NT2/D1 (cell line): ENCODE measurements around the gene SORCS3.

Experiments used
- SUZ12 ChIP-seq: IDR thresholded peaks from 2 replicates; pipeline ENCODE4 v1.6.1; 2011; ENCODE audit not compliant: insufficient read length, insufficient read depth; ENCODE audit errors: extremely low read depth
- YY1 ChIP-seq: IDR thresholded peaks from 2 replicates; pipeline ENCODE4 v1.6.1; 2011; ENCODE audit not compliant: insufficient read length, insufficient read depth

DNA sequence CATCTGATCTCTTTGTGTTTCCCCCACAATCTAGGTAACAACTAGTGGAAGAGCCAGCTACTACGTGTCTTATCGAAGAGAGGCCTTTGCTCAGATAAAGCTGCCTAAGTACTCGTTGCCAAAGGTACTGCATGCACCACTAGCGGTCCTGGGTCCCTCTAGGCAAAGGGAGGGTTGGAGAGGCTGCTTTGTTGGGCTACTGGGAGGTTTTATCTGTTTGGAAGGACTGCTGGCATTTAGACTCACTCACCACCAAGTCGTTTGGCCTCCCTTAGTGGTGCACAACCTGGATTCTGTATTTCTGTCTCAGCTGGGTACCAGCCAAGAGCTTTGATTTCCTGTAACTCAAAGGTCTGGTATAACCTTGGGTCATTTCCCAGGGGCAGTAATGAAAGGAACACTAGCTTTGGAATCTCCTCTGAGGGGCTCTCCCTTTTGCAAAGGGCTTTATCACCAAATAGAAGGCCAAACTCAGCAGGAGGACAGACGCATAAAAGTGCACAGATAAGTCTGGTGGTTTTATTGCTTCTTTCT, 498.3 kb downstream of the SORCS3 start:
- no peak for TF ChIP-seq SUZ12
- TF ChIP-seq YY1: no peak
